Measurements from ENCODE around the gene BICD2.

- no peak for TF ChIP-seq EZH2phosphoT487 (IDR thresholded peaks at IDR 0.05; ENCODE audit: insufficient read depth, low read depth)
- no peak for TF ChIP-seq EZH2 (IDR thresholded peaks at IDR 0.05; ENCODE audit: insufficient read depth, poor library complexity, severe bottlenecking)
These were observed 26.2 kb upstream of the BICD2 start for GRCh38 chr9:92790542-92791527.
